OCI-LY1 (cell line): ENCODE data around the gene RBBP6.

Experiments
- H2AFZ ChIP-seq: fragments of 200-600 bp; sonication (generic), shearing (Covaris generic); 2 replicates; pipeline ENCODE4 v1.6.0; 2014; ENCODE audit warnings: antibody characterized with exemption, mild to moderate bottlenecking, low read length
- H3F3A ChIP-seq: fragments of 200-600 bp; sonication (generic), shearing (Covaris generic); 2 replicates; pipeline ENCODE4 v1.6.0; 2014; ENCODE audit warnings: mild to moderate bottlenecking, antibody characterized with exemption, low read length, moderate library complexity; ENCODE audit not compliant: insufficient read depth
- H3K27ac ChIP-seq: fragments of 200-600 bp; sonication (generic); 2 replicates; pipeline ENCODE4 v1.5.1; 2014; ENCODE audit warnings: low read length, mixed run types, mild to moderate bottlenecking, low read depth; ENCODE audit not compliant: poor library complexity, severe bottlenecking
- H3K27me3 ChIP-seq: fragments of 200-600 bp; sonication (generic); 2 replicates; pipeline ENCODE4 v1.6.0; 2014; ENCODE audit warnings: antibody characterized with exemption, mild to moderate bottlenecking, low read length, moderate library complexity; ENCODE audit not compliant: insufficient read depth
- H3K36me3 ChIP-seq: fragments of 200-600 bp; sonication (generic); 2 replicates; pipeline ENCODE4 v1.6.1; 2014; ENCODE audit warnings: mild to moderate bottlenecking, antibody characterized with exemption, low read length, moderate library complexity, mixed read lengths; ENCODE audit not compliant: insufficient read depth
- H3K4me1 ChIP-seq: fragments of 200-600 bp; sonication (generic); 2 replicates; pipeline ENCODE4 v1.5.1; 2014; ENCODE audit warnings: mild to moderate bottlenecking, low read length, moderate library complexity; ENCODE audit not compliant: insufficient read depth, severe bottlenecking
- H3K4me2 ChIP-seq: fragments of 200-600 bp; sonication (generic), shearing (Covaris generic); 2 replicates; pipeline ENCODE4 v1.6.1; 2014; ENCODE audit warnings: low read length
- H3K4me3 ChIP-seq: fragments of 200-600 bp; sonication (generic); 2 replicates; pipeline ENCODE4 v1.5.1; 2014; ENCODE audit warnings: low read length, low read depth, mild to moderate bottlenecking, mixed read lengths; ENCODE audit not compliant: poor library complexity, severe bottlenecking
- H3K79me2 ChIP-seq: fragments of 200-600 bp; shearing (Covaris generic); 2 replicates; pipeline ENCODE4 v1.6.1; 2016; ENCODE audit warnings: mixed run types, low read length, mixed read lengths; ENCODE audit not compliant: insufficient read depth
- H3K9ac ChIP-seq: fragments of 200-600 bp; sonication (generic), shearing (Covaris generic); 2 replicates; pipeline ENCODE4 v1.6.1; 2014; ENCODE audit warnings: mild to moderate bottlenecking, low read length, mixed read lengths
- H3K9me2 ChIP-seq: fragments of 200-600 bp; sonication (generic), shearing (Covaris generic); 2 replicates; pipeline ENCODE4 v1.6.1; 2014; ENCODE audit warnings: low read depth, mild to moderate bottlenecking, low read length, mixed read lengths
- H3K9me3 ChIP-seq: fragments of 200-600 bp; shearing (Covaris generic); 2 replicates; pipeline ENCODE4 v1.6.1; 2014; ENCODE audit warnings: low read length, mixed read lengths
- H4K20me1 ChIP-seq: fragments of 200-600 bp; sonication (generic), shearing (Covaris generic); 2 replicates; pipeline ENCODE4 v1.6.0; 2016; ENCODE audit warnings: mild to moderate bottlenecking, low read length; ENCODE audit not compliant: insufficient read depth
- EZH2 ChIP-seq: fragments of 200-600 bp; sonication (generic), shearing (Covaris generic); IDR thresholded peaks from 2 replicates; pipeline ENCODE4 v1.8.0; 2017; ENCODE audit warnings: borderline replicate concordance, mixed run types, mild to moderate bottlenecking, antibody characterized with exemption, low read length, moderate library complexity, mixed read lengths
- TF ChIP-seq, protein P1 (sequence below): fragments of 200-600 bp; sonication (generic), shearing (Covaris generic); IDR thresholded peaks from 2 replicates; pipeline ENCODE4 v1.5.1; 2017; ENCODE audit warnings: mild to moderate bottlenecking, antibody characterized with exemption, low read length, moderate library complexity, mixed read lengths

The RBBP6 gene

DNA sequence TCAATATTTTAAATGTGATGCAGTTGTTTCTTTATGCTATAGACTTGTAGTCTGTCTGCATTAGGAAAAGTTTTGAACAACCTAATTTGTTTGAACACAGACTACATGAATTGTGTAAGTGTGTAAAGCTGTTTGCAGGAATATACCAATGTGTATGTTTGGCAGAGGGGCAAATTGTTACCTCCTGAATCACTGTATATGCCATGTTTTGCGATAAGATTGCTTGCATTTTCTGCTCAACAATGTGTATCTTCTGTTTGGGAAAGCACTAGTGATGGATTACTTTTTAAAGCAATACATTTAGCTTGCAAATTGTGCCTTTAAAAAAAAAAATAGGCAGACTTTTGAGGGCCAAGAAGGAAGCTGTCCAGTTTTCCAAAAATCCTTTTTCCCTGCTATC lies 14.6 kb downstream of the RBBP6 start:
- no peaks in the 10 kb centered on the region for H3K9me2 ChIP-seq
- no peaks in the 10 kb centered on the region for H3K4me1 ChIP-seq
- 0 out of 2 replicates have a peak, but pooled peaks cover 2% of the 10 kb centered on the region for H4K20me1 ChIP-seq
- no peak overlapping the region for H3K4me2 ChIP-seq
- no peak overlapping the region for H3K27ac ChIP-seq
- no peak overlapping the region for H2AFZ ChIP-seq
- H3F3A ChIP-seq = no peaks in the 10 kb centered on the region
- H3K36me3 ChIP-seq = peaks cover 92% of the 10 kb centered on the region
- H3K9me3 ChIP-seq = no peaks in the 10 kb centered on the region
- H3K9ac ChIP-seq = no peak overlapping the region
- H3K4me3 ChIP-seq = no peak overlapping the region
- TF ChIP-seq EZH2 = no peak
- TF ChIP-seq, protein P1, sequence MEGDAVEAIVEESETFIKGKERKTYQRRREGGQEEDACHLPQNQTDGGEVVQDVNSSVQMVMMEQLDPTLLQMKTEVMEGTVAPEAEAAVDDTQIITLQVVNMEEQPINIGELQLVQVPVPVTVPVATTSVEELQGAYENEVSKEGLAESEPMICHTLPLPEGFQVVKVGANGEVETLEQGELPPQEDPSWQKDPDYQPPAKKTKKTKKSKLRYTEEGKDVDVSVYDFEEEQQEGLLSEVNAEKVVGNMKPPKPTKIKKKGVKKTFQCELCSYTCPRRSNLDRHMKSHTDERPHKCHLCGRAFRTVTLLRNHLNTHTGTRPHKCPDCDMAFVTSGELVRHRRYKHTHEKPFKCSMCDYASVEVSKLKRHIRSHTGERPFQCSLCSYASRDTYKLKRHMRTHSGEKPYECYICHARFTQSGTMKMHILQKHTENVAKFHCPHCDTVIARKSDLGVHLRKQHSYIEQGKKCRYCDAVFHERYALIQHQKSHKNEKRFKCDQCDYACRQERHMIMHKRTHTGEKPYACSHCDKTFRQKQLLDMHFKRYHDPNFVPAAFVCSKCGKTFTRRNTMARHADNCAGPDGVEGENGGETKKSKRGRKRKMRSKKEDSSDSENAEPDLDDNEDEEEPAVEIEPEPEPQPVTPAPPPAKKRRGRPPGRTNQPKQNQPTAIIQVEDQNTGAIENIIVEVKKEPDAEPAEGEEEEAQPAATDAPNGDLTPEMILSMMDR = no peak
- H3K27me3 ChIP-seq = no peaks in the 10 kb centered on the region
- peaks cover 11% of the 10 kb centered on the region for H3K79me2 ChIP-seq

DNA sequence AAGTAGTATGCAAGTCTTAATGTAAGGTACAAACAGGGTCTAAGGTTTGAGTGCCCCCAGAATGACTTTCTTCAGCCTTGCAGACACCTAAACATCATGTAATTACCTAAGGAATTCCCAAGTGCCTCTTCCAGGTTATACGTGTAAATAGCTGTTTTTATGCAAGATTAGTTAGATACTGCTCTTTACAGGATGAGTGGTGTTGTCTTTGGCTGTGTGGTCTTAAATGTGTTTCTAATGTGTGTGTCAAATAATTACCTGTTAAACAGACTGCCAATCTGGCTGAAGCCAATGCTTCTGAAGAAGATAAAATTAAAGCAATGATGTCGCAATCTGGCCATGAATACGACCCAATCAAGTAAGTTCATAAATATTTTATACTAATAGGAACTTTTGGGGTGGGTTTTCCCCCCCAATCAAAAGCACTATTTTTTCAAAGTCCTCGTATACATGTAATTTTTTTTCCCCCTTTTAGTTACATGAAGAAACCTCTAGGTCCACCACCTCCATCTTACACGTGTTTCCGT lies 16.0 kb downstream of the RBBP6 start:
- Histone ChIP-seq H3K9me2 (no peaks in the 10 kb centered on the region), H3K4me2 (no peak overlapping the region), H3K4me3 (no peak overlapping the region), H3K9me3 (no peaks in the 10 kb centered on the region), H3K27me3 (no peaks in the 10 kb centered on the region), H3K4me1 (no peaks in the 10 kb centered on the region), H3K79me2 (peaks cover 4% of the 10 kb centered on the region; the same call in 1 of the 2 replicates), H2AFZ (no peak overlapping the region), H3K9ac (no peak overlapping the region), H3F3A (no peaks in the 10 kb centered on the region), H3K36me3 (peaks cover 92% of the 10 kb centered on the region), H3K27ac (no peak overlapping the region), H4K20me1 (no peaks in the 10 kb centered on the region)
- TF ChIP-seq, protein P1 = no peak
- no peak for TF ChIP-seq EZH2

DNA sequence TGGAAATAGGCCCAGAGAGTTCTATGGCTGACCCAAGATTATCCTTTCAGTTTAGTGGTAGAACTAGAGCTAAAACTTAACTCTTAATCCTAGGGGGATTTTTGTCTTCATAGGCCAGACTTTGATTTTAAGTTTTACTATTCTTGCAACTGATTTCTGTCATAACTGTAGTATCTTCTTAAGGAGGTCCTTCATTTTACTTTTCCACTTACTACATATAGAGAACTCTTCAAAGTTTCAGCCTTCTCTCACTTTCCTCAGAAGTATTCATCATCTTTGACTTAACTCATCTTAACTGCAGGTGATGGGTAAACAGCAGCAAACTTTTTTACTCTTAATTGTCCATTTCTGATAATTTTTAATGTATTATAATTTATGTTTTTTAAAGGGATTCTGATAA lies 23.4 kb downstream of the RBBP6 start:
- Histone ChIP-seq H3K36me3 (peaks cover 100% of the 10 kb centered on the region), H2AFZ (no peak overlapping the region), H3K4me3 (no peak overlapping the region), H3K4me1 (no peaks in the 10 kb centered on the region), H3K27ac (no peak overlapping the region), H4K20me1 (no peaks in the 10 kb centered on the region), H3K9me2 (no peaks in the 10 kb centered on the region), H3K4me2 (no peak overlapping the region), H3K9me3 (no peaks in the 10 kb centered on the region), H3K27me3 (no peaks in the 10 kb centered on the region), H3K79me2 (no peaks in the 10 kb centered on the region), H3F3A (no peaks in the 10 kb centered on the region), H3K9ac (no peak overlapping the region)
- TF ChIP-seq EZH2 = no peak
- TF ChIP-seq, protein P1 = no peak
